HG03097 (cell line): ENCODE data around the gene IFNLR1.

Source experiments
- ATAC-seq: cut with Tn5 transposase; IDR thresholded peaks from one replicate; pipeline ENCODE4 v1.9.1; 2021; ENCODE audit not compliant: unreplicated experiment, low FRiP score

The IFNLR1 gene

DNA sequence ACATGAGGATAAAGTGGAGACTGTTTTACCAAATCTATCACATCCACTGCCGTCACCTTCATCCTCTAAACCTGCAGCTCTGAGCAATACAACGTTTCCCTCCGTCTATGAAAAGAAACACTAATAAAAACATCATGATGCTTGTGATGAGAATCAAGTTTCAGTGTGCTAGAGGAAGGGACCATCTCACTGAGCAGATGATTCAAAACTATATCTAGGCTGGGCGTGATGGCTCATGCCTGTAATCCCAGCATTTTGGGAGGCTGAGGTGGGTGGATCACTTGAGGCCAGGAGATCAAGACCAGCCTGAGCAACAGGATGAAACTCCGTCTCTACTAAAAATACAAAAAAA is 60.4 kb downstream of the IFNLR1 start:
- no peak for ATAC-seq

DNA sequence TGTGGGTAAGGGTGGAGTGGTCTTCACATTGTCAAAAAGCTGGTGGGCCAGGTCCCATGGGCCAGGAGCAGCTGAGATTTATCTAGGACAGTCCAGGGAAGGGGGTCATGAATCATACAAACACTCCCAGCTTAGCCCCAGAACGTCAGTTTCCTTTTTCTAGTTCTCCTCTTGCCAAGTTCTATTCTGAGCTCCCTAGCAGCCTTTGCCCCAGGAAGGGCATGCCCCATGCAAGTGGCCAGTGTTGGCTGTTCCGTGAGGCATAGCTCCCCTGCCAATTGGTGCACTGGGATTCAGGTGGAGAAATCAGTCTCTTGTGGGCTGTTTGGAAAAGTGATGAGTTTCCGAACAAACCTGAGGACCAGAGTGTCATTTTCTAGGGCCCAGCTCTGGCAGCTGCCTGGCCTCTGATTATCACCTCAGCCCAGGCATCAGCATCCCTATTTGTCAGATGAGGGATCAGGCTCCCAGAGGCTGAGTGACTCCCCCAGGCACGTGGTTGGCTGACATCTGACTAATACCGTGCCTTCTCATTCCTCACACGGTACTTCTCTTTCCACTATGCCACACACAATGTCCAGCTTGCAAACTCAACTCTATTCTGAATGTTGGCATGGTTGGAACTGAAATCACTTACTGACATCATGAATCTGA is 60.9 kb downstream of the IFNLR1 start:
- ATAC-seq = no peak

DNA sequence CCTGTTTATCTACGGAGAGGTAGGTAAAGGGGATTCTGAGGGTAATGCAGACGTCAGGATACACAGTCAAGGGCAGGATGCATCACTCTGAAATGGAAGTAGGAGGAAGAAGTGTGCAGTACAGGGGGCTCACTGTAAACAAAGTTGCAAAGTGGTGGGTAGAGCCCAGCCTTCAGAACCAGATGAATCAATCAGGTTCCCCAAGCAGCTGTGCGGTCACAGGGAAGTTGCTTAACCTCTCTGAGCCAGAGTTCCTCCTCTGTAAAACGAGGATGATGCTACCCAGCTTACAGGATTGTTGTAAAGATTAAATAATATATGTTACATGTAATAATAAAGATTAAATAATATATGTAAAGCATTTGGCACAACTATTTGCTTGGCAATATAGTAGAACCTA is 61.6 kb downstream of the IFNLR1 start:
- no peak for ATAC-seq

GRCh38 chr1:24124980-24125379 is 62.1 kb downstream of the IFNLR1 start:
- ATAC-seq = no peak

- ATAC-seq = no peak
Measured at GRCh38 chr1:24123611-24124010, 63.5 kb downstream of the IFNLR1 start.

DNA sequence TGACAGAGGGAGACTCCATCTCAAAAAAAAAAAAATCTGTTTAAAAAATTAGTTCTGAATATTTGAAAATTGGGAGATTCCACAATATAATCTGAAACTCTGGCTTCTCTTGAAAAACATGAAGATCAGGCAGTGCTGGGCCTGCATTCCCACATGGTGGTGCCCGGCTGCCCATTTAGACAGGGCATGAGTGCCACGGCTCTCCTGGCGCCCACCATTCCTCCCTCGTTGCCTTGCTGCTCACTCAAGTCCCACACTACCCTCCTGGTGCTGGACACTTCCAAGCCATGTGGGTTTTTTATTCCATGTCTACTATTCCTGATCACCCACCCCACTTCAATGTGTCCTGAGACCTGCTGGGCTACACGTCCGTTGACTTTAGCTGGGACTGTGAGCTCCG is 64.3 kb downstream of the IFNLR1 start:
- no peak for ATAC-seq

GRCh38 chr1:24121406-24121805 is 65.7 kb downstream of the IFNLR1 start:
- ATAC-seq = no peak

DNA sequence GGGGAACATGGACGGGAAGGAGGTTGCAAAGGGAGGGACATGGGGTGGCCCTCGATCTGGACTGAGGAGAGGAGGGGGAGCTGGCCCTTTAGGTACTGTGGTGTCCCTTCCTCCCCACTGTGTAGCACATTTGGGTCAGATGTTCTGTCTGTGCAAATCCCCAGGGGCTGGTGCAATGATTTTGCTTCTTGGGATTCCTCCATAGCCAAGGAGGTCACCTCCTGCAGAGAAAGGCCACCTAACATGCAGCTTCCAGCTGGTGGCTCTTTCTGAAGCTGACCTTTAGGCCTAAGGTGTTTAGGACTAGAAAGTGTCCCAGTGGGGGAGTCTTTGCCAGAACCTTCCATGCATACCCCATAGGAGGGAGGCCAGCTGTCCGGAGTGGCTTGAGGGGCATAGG is 66.1 kb downstream of the IFNLR1 start:
- no peak for ATAC-seq

- no peak for ATAC-seq
Measured at GRCh38 chr1:24119859-24120756, 67.0 kb downstream of the IFNLR1 start.

- ATAC-seq = no peak
Measured at GRCh38 chr1:24119489-24119858, 67.6 kb downstream of the IFNLR1 start.

- no peak for ATAC-seq
Measured at GRCh38 chr1:24118410-24119242, 68.5 kb downstream of the IFNLR1 start.

DNA sequence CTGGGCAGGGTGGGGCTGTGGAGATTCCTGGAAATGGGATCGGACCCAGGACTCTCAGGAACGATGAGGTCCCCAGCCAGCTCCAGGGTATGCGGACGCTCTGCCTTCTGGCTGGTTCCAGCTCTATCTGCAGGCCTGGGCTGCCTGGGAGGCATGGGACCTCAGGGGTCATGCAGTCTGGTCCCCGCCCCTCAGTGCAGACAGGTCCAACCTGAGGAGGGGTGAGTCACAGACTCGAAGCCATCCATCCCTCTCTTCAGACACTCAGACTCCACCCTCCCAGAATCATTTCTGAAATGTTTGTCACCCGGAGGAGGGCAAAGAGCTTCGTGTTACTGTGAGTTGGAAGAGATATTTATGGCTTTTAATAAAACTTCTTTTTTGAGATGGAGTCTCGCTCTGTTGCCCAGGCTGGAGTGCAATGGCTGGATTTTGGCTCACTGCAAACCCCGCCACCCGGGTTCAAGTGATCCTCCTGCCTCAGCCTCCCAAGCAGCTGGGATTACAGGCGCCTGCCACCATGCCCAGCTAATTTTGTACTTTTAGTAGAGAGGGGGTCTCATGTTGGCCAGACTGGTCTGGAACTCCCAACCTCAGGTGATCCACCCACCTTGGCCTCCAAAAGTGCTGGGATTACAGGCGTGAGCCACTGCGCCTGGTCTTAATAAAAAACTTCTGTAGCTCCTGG is 69.2 kb downstream of the IFNLR1 start:
- ATAC-seq = no peak

DNA sequence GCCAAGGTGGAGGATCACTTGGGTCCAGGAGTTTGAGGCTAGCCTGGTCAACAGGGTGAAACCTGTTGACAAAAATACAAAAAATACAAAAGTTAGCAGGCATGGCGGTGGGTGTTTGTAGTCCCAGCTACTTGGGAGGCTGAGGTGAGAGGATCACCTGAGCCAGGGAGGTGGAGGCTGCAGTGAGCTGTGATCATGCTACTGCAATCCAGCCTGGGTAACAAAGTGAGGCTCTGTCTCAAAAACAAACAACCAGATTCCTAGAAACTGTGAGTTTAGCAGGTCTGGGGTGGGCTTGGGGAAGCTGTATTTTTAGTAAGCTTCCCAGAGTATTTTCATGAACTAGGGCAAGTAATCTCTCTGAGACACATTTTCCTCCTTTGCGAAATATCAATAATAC is 70.0 kb downstream of the IFNLR1 start:
- no peak for ATAC-seq

GRCh38 chr1:24114753-24115152 is 72.3 kb downstream of the IFNLR1 start:
- no peak for ATAC-seq

GRCh38 chr1:24113641-24114033 is 73.5 kb downstream of the IFNLR1 start:
- ATAC-seq = no peak

DNA sequence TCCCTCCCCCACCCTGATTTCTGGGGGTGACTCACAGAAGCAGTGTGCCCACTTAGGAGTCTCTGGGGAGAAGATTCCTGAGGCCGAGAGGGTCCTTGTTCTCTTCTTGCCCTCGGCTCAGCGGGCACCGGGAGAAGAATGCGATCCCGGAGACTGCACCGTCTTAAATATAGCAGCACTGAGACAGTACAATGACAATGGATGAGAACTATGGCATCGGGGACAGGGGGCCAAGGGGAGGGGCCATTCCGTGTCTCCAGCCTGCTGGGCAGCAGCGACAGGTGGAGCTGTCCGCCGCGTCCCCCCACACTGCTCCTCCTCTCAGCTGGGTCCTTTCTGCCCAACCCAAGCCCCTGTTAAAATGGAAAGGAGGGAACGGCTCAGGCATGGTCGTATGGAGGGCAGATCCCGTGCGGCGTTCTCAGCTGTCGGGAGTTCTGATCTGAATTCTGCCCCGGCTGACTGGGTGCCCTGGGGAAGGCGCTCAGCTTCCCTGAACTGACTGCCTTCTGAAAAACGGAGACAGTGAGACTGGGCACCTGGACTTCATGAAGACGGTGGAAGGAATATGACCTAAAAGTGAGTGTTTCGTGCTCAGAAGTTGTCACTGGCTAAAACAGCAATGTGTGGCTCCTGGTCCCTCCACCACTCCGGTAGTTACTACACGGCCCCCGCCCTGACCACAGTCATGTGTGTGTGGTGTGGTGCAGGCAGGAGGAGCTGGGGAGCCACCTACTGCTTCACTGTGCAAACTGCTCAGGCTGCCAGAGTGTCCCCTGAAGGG is 74.9 kb downstream of the IFNLR1 start, which contains the start of gene MYOM3:
MYOM3 (minus strand) TSS at position 140 of the 784 bp plus-strand sequence. CDS start 3,499 bp downstream, outside the sequence.
- no peak for ATAC-seq

DNA sequence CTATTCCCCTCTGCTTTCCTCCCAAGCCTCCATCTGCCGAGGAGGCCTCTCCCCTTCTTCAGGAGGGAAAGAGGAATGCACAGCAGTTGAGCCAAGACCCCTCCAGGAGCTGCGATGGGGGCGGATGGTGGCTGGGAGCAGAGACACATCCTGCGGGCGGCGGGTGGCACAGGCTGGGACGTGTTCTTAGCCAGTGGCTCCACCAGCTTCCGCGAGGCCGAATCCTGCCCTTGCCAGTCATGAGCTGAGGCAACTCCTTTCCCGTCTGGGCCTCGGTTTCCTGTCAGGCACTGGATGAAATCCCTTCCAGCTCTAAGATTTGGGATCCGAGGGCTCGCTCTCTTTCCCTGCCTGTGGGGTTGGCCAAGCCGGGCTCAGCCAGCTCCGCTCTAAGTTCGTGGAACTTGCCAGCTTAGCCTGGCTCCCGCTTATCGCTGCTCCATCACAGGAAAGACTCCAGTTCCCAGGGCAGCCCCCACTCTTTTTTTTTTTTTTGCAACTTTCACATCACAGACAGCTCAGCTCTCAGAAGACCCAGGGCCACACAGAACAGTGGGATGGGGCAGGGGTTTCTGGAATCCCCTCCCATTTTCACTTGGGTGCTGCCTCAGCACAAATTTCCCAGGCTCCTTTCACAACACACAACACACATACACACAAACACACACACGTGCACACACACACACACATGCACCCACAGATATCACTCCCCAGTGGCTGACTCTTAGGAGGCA is 75.7 kb downstream of the IFNLR1 start:
- ATAC-seq = no peak

DNA sequence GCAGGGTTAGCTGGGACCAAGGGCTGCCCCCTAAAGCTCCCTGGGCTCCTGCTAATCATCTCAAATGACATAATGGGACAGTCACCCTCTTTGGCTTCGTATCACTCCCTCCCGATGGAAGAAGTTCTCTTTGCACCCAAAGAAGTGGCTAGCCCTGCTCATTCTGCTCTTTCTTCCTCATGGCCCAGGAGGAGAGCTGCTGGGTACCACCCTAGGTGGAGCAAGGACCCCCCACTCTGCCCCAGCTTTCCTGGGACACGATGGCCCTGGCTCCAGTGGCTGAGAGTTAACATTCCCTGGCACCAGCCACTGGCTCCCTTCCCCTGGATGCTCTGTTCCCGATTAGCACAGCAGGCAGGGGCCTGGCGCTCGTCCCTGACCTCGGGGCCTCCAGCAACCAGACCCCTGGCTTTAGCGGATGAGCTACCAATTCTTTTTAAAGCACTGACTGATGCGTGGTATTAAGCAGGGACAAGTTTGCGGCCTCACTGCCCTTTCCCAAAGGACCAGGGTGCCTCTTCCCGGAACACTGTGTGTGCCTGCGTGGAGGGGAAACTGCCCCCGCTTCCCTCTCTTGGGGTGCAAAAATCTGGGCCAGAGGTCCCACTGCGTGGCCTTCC is 76.3 kb downstream of the IFNLR1 start:
- ATAC-seq = no peak
